DND-41 (cell line): ENCODE results near the gene TMEM263.

Experiments used
- CTCF ChIP-seq: IDR thresholded peaks from 2 replicates; pipeline ENCODE4 v1.5.1; 2012; ENCODE audit warnings: borderline replicate concordance, low read length, moderate library complexity, mild to moderate bottlenecking; ENCODE audit not compliant: poor library complexity, severe bottlenecking; ENCODE audit errors: extremely low read depth
- EZH2 ChIP-seq: IDR thresholded peaks from 3 replicates; pipeline ENCODE4 v1.6.1; 2012; ENCODE audit warnings: borderline replicate concordance, low read depth, mild to moderate bottlenecking, moderate library complexity, low read length, inconsistent platforms; ENCODE audit not compliant: severe bottlenecking

GRCh38 chr12:106910202-106910601 is 45.5 kb upstream of the TMEM263 start:
- TF ChIP-seq EZH2 (no peak), CTCF (no peak)
